ENCODE results near the gene FTO.
"Not testable (repeated sequence)": the region's sequence is repeated elsewhere in the genome, so short reads cannot be mapped to it uniquely, and the experiment has no call there.

FTO gene

GRCh38 chr16:53703590-53704444 lies at the start of gene FTO, which contains the start of gene RPGRIP1L:
FTO (plus strand) TSS chr16:53704156.
RPGRIP1L (minus strand) TSS chr16:53703859; CDS start chr16:53700723, 3,136 bp downstream.
- peak; percentile 95 for DNase-seq (ENCODE audit: low spot score)

GRCh38 chr16:53654946-53655345 lies 49.0 kb upstream of the FTO start:
- DNase-seq (ENCODE audit: low spot score) = no peak

GRCh38 chr16:53662072-53662471 lies 41.9 kb upstream of the FTO start:
- no peak for DNase-seq (ENCODE audit: low spot score)

- DNase-seq (ENCODE audit: low spot score) = no peak
These were observed 39.1 kb upstream of the FTO start for GRCh38 chr16:53664724-53665345.

- no peak for DNase-seq (ENCODE audit: low spot score)
These were observed 37.1 kb upstream of the FTO start for GRCh38 chr16:53666786-53667415.

- no peak for DNase-seq (ENCODE audit: low spot score)
These were observed 35.1 kb upstream of the FTO start for GRCh38 chr16:53668869-53669268.

- no peak for DNase-seq (ENCODE audit: low spot score)
These were observed 31.5 kb upstream of the FTO start for GRCh38 chr16:53672461-53672860.

GRCh38 chr16:53673189-53673588 lies 30.8 kb upstream of the FTO start:
- DNase-seq (ENCODE audit: low spot score) = no peak

- no peak for DNase-seq (ENCODE audit: low spot score)
These were observed 25.8 kb upstream of the FTO start for GRCh38 chr16:53678155-53678554.

GRCh38 chr16:53678756-53679343 lies 25.1 kb upstream of the FTO start:
- DNase-seq (ENCODE audit: low spot score) = no peak

GRCh38 chr16:53680756-53681155 lies 23.2 kb upstream of the FTO start:
- DNase-seq (ENCODE audit: low spot score) = no peak

- no peak for DNase-seq (ENCODE audit: low spot score)
These were observed 22.6 kb upstream of the FTO start for GRCh38 chr16:53681354-53681753.

GRCh38 chr16:53685334-53685733 lies 18.6 kb upstream of the FTO start:
- not testable (repeated sequence) for DNase-seq (ENCODE audit: low spot score)

- no peak for DNase-seq (ENCODE audit: low spot score)
These were observed 17.2 kb upstream of the FTO start for GRCh38 chr16:53686710-53687109.

- DNase-seq (ENCODE audit: low spot score) = no peak
These were observed 14.3 kb upstream of the FTO start for GRCh38 chr16:53689636-53690035.

- DNase-seq (ENCODE audit: low spot score) = no peak
These were observed 13.2 kb upstream of the FTO start for GRCh38 chr16:53690771-53691170.

- DNase-seq (ENCODE audit: low spot score) = no peak
These were observed 11.8 kb upstream of the FTO start for GRCh38 chr16:53692146-53692545.

- no peak for DNase-seq (ENCODE audit: low spot score)
These were observed 10.6 kb upstream of the FTO start for GRCh38 chr16:53693320-53693719.

- DNase-seq (ENCODE audit: low spot score) = no peak
These were observed 8.9 kb upstream of the FTO start for GRCh38 chr16:53695070-53695469.

- DNase-seq (ENCODE audit: low spot score) = not testable (repeated sequence)
These were observed 5.7 kb upstream of the FTO start for GRCh38 chr16:53698271-53698670.

- DNase-seq (ENCODE audit: low spot score) = no peak
These were observed 473 bp downstream of the FTO start for GRCh38 chr16:53704445-53704813.

GRCh38 chr16:53707671-53708070 lies 3.7 kb downstream of the FTO start:
- no peak for DNase-seq (ENCODE audit: low spot score)

- no peak for DNase-seq (ENCODE audit: low spot score)
These were observed 4.5 kb downstream of the FTO start for GRCh38 chr16:53708490-53708889.

Data from iPS-NIHi11 (cell line).